Measurements from ENCODE around the gene CBLN3.
"Not testable (repeated sequence)": the region's sequence is repeated elsewhere in the genome, so short reads cannot be mapped to it uniquely, and the experiment has no call there.

CBLN3 gene

DNA sequence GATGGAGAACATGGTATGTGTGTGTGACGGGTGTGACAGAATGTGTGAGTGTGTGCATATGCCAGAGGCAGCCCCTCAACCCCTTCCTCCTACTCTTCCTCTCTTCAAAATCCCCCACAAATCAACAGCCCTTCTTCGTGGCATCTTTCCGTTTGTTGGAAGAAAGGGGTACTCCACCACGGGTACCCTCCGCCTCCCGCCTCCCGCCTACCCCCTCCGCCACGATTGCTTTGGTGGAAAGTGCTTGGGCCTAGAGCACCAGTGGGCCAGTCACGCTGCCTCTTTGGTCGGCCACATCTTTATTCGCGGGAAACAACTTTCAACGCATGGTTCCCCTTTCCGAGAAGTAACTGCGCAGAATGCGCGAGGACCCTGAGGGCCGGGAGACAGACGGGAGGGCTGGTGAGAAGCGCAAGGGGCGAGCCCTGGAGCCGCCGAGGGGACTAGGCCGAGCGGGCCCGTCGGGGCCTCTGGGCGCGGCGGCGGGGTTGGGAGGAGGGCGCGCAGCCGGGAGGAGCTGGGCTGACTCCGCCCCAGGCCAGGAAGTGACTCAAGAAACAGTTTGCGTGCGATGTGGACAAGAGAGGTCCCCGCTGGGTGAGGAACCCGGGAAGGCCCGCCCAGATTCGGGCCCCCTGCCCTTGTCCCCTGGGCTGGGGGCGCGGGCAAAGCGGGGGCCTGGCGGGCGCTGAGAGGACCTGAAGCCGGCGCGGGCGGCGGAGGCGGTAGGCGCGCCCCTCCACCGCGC, at the start of gene CBLN3, which contains the start of gene KHNYN:
TSS of gene CBLN3 (minus strand) at position 274 of the 748 bp plus-strand sequence. CDS start 614 bp downstream, outside the sequence.
TSS of gene KHNYN (plus strand) at position 560 of the 748 bp plus-strand sequence. CDS start 777 bp downstream, outside the sequence.
- TF ChIP-seq FOXP2 (optimal IDR thresholded peaks at IDR 0.05; ENCODE audit: control extremely low read depth, extremely low read length, insufficient read depth) (no peak), POLR2AphosphoS5 (IDR thresholded peaks at IDR 0.05; ENCODE audit: borderline replicate concordance, low read depth, low read length) (peak; percentile 77)
- no peaks in the 10 kb centered on the region for H3K9me3 ChIP-seq (ENCODE audit: low read depth, low read length)
- no peak for DNase-seq (ENCODE audit: low read depth, low spot score)
- peaks cover 4% of the 10 kb centered on the region; the same call in 1 of the 2 replicates for H3K36me3 ChIP-seq (ENCODE audit: insufficient read depth, low read length)
- H3K9ac ChIP-seq (ENCODE audit: insufficient read length) = peak within 1 kb of the TSS; percentile 84
- H3K4me3 ChIP-seq = peak within 1 kb of the TSS; percentile 82
- H3K27ac ChIP-seq = no peak within 1 kb of the TSS

DNA sequence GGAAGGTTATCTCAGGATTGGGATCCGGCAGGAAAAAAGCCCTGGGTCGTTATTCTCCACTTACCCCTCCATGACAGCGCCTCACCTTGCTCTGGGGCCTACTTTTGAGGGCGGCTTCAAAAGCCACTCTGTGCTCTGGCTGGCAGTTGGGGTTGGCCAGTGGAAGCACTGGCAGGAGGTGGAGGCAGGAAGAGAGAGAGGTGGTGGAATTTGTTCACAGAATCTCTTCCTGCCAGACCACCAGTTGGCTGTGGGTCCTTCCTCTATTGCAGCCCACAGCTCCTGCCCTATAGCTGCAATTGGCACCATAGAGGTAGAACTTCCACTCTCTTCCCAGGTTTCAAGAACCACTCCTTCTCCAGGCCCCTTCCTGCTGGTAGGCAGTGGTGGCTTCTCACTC, 45.8 kb upstream of the CBLN3 start:
- no peak overlapping the region for H3K9ac ChIP-seq (ENCODE audit: insufficient read length)
- H3K9me3 ChIP-seq (ENCODE audit: low read depth, low read length) = no peaks in the 10 kb centered on the region
- TF ChIP-seq POLR2AphosphoS5 (IDR thresholded peaks at IDR 0.05; ENCODE audit: borderline replicate concordance, low read depth, low read length) (no peak), EZH2 (IDR thresholded peaks at IDR 0.05) (no peak), FOXP2 (optimal IDR thresholded peaks at IDR 0.05; ENCODE audit: control extremely low read depth, extremely low read length, insufficient read depth) (no peak)
- H3K4me3 ChIP-seq = no peak overlapping the region
- no peaks in the 10 kb centered on the region for H3K36me3 ChIP-seq (ENCODE audit: insufficient read depth, low read length)
- H3K27ac ChIP-seq = no peak overlapping the region
- no peak for DNase-seq (ENCODE audit: low read depth, low spot score)

DNA sequence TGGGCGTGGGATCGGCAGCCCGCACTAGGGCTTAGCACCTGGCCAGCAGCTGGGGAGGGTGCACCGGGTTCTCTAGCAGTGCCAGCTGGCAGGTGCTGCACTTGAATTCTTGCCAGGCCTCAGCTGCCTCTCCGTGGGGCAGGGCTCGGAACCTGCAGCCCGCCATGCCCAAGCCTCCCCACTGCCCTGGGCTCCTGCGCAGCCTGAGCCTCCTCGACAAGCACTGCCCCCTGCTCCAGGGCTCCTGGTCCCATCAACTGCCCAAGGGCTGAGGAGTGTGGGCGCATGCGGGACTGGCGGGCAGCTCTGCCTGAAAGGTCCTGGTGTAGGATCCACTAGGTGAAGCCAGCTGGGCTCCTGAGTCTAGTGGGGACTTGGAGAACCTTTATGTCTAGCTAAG, 43.7 kb upstream of the CBLN3 start:
- no peak for DNase-seq (ENCODE audit: low read depth, low spot score)

DNA sequence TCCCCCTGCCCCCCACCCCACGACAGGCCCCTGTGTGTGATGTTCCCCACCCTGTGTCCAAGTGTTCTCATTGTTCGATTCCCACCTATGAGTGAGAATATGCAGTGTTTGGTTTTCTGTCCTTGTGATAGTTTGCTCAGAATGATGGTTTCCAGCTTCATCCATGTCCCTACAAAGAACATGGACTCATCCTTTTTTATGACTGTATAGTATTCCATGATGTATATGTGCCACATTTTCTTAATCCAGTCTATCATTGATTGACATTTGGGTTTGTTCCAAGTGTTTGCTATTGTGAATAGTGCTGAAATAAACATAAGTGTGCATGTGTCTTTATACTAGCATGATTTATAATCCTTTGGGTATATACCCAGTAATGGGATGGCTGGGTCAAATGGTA, 41.0 kb upstream of the CBLN3 start:
- not testable (repeated sequence) for H3K9ac ChIP-seq (ENCODE audit: insufficient read length); H3K27ac ChIP-seq; DNase-seq (ENCODE audit: low read depth, low spot score); H3K4me3 ChIP-seq; H3K36me3 ChIP-seq (ENCODE audit: insufficient read depth, low read length); H3K9me3 ChIP-seq (ENCODE audit: low read depth, low read length)

More for the DNA sequence above, 43.7 kb upstream of the CBLN3 start:
- no peak for TF ChIP-seq POLR2AphosphoS5 (IDR thresholded peaks at IDR 0.05; ENCODE audit: borderline replicate concordance, low read depth, low read length)
- no peak for TF ChIP-seq EZH2 (IDR thresholded peaks at IDR 0.05)
- Histone ChIP-seq H3K9ac (ENCODE audit: insufficient read length) (no peak overlapping the region), H3K9me3 (ENCODE audit: low read depth, low read length) (no peaks in the 10 kb centered on the region), H3K4me3 (no peak overlapping the region), H3K27ac (no peak overlapping the region), H3K36me3 (ENCODE audit: insufficient read depth, low read length) (no peaks in the 10 kb centered on the region)

DNA sequence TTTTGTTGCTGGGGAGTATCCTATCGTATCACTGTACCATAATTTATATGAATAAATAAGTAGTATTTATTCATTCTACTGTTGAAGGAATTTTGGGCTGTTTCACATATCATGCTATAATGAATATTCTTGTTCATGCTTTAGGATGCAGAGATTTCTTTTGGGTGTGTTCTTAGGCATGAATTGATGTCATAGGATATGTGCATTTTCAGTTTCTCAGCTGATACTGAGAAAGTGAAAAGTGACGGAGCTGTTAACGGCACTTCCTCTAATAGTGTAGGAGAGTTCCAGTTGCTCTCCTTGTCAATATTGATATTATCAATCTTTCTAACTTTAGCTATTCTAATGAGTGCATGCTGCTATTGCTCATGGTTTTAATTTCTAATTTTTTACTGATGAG, 36.3 kb upstream of the CBLN3 start:
- H3K4me3 ChIP-seq = no peak overlapping the region
- no peak overlapping the region for H3K27ac ChIP-seq
- no peaks in the 10 kb centered on the region for H3K9me3 ChIP-seq (ENCODE audit: low read depth, low read length)
- no peak overlapping the region for H3K9ac ChIP-seq (ENCODE audit: insufficient read length)
- TF ChIP-seq FOXP2 (optimal IDR thresholded peaks at IDR 0.05; ENCODE audit: control extremely low read depth, extremely low read length, insufficient read depth) (no peak), POLR2AphosphoS5 (IDR thresholded peaks at IDR 0.05; ENCODE audit: borderline replicate concordance, low read depth, low read length) (no peak), EZH2 (IDR thresholded peaks at IDR 0.05) (no peak)
- H3K36me3 ChIP-seq (ENCODE audit: insufficient read depth, low read length) = no peaks in the 10 kb centered on the region
- DNase-seq (ENCODE audit: low read depth, low spot score) = no peak

DNA sequence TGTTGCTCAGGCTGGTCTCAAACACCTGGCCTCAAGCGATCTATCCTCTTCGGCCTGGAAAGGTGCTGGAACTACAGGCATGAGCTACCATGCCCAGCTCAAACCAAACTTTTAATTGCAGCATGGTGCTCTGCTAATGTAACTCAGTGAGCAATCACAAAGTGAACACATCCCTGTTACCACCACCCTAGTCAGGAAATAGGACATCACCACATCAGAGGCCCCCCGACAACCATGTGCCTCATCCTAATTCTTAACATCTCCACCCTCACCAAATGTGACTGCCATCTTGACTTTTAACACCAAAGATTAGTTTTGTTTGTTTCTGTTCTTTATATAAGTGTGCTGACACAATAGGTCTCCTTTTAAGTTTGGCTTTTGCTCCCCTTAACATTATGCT, 35.9 kb upstream of the CBLN3 start:
- Histone ChIP-seq H3K9me3 (ENCODE audit: low read depth, low read length) (no peaks in the 10 kb centered on the region), H3K9ac (ENCODE audit: insufficient read length) (no peak overlapping the region), H3K4me3 (no peak overlapping the region), H3K27ac (no peak overlapping the region), H3K36me3 (ENCODE audit: insufficient read depth, low read length) (no peaks in the 10 kb centered on the region)
- no peak for DNase-seq (ENCODE audit: low read depth, low spot score)
- TF ChIP-seq EZH2 (IDR thresholded peaks at IDR 0.05) (no peak), POLR2AphosphoS5 (IDR thresholded peaks at IDR 0.05; ENCODE audit: borderline replicate concordance, low read depth, low read length) (no peak), FOXP2 (optimal IDR thresholded peaks at IDR 0.05; ENCODE audit: control extremely low read depth, extremely low read length, insufficient read depth) (no peak)

DNA sequence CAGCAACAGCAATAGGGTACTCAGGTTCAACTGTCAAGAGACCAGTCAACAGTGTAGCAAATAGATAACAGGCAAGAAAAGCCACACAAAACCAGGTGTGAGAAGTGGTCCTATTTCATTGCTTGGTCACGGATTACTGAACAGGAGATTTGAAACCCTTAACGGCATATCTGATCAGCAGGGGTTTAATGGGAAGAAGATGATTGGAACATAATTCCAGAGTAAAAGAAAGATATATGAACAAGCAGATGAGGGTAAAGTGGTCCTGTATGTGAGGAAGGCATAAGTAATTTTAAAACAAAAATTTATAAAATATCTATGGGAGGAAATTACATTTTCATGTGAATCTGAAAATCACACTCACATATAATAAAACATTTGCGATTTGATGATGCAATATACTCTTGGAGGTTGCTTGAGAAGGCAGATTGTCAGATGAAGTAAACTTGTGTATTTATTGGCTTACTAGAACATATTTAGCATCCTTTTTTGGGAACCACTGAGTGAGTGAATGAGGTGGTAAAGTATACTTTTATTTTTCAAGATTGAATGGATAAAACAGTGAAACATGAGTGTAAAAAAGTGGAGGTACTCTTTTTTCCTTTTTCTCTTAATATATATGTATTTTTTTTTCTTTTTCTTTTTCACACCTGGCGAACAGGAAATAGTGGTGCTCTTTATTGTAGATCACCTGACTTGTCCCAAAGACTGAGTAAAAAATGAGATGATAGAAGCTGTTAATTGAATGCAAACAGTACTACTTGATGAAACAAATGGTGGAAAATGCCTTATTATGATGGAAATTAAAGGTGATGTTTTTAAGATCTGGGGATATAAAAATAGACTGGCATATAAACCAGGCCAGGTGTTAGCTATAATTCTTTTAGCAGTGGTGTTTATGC, 34.7 kb upstream of the CBLN3 start:
- Histone ChIP-seq H3K27ac (no peak overlapping the region), H3K9ac (ENCODE audit: insufficient read length) (no peak overlapping the region), H3K9me3 (ENCODE audit: low read depth, low read length) (no peaks in the 10 kb centered on the region), H3K36me3 (ENCODE audit: insufficient read depth, low read length) (no peaks in the 10 kb centered on the region), H3K4me3 (no peak overlapping the region)
- no peak for TF ChIP-seq EZH2 (IDR thresholded peaks at IDR 0.05)
- no peak for TF ChIP-seq FOXP2 (optimal IDR thresholded peaks at IDR 0.05; ENCODE audit: control extremely low read depth, extremely low read length, insufficient read depth)
- no peak for TF ChIP-seq POLR2AphosphoS5 (IDR thresholded peaks at IDR 0.05; ENCODE audit: borderline replicate concordance, low read depth, low read length)
- no peak for DNase-seq (ENCODE audit: low read depth, low spot score)

DNA sequence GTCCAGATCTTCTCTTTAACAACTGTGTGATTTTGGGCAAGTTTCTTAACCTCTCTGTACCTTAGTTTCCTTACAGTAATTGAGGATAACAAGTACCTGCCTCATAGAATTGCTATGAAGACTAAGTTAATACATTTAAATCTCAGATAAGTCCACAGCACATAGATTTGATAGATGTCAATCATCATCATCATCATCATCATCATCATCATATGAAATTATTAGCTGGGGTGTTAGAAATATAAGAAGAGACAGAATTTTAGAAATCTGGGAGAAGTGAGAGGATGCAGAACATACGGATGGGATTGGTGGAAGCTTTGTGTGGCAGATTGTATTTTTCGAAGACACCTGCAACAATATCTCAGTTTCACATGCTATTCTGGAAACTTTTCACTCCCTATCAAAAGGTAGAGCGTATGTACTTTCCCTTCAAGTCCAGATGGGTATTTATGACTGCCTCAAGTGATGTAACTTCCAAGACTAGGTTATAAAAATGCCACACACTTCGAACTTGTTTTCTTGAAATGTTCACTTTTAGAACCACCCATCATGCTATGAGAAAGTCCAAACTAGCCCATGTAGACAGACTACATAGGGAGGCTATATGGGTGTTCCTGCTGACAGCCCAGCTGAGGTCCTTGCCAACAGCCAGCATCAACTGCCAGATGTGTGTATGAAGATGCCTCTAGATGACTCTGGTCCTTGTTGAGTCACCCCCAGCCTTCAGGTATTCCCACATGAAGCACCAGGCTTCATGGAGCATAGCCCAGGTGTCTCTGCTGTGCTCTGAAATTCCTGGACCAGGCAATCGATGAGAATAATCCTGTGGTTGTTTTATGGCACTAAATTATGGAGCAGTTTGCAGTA, 33.8 kb upstream of the CBLN3 start:
- H3K9ac ChIP-seq (ENCODE audit: insufficient read length) = no peak overlapping the region
- no peaks in the 10 kb centered on the region for H3K36me3 ChIP-seq (ENCODE audit: insufficient read depth, low read length)
- H3K9me3 ChIP-seq (ENCODE audit: low read depth, low read length) = no peaks in the 10 kb centered on the region
- H3K27ac ChIP-seq = no peak overlapping the region
- DNase-seq (ENCODE audit: low read depth, low spot score) = no peak
- no peak for TF ChIP-seq POLR2AphosphoS5 (IDR thresholded peaks at IDR 0.05; ENCODE audit: borderline replicate concordance, low read depth, low read length)
- TF ChIP-seq FOXP2 (optimal IDR thresholded peaks at IDR 0.05; ENCODE audit: control extremely low read depth, extremely low read length, insufficient read depth) = no peak
- TF ChIP-seq EZH2 (IDR thresholded peaks at IDR 0.05) = no peak
- H3K4me3 ChIP-seq = no peak overlapping the region

Measured in SK-N-MC (cell line).